ENCODE measurements around the gene ETV6. TPM values are rescaled to one million over a fixed set of nuclear protein-coding genes. Genes with fewer than 3 reads are reported as not detected.

The ETV6 gene
- total RNA-seq, 2 experiments from 2014 or later: 28.5 to 30.2 TPM

DNA sequence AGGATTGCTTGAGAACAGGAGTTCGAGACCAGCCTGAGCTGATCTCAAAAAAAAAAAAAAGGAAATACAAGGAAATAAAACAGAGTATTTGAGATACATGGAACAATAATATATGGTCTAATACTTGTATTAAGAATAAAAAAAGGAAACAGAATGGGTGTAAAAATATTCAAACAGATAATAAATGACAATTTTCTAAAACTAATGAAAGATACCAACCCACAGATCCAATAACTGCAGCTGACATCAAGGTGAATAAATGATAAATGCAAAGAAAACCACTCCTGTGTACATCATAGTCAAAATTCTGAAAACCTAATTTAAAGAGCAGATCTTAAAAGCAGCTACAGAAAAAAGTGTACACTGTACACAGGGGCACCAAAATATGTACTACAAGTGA is 4.1 kb upstream of the ETV6 start:
- Histone ChIP-seq H3K4me3 (ENCODE audit: low read length) (no peak overlapping the region), H3K27ac (ENCODE audit: low read depth in 1 of 2, low read length in 2 of 2) (no peak overlapping the region), H3K4me1 (ENCODE audit: insufficient read depth, low read length) (peaks cover 4% of the 10 kb centered on the region), H3K27me3 (ENCODE audit: control insufficient read depth in 1 of 2, insufficient read depth in 2 of 2, low read length in 2 of 2) (no peaks in the 10 kb centered on the region), H3K36me3 (ENCODE audit: insufficient read depth, low read length) (no peaks in the 10 kb centered on the region), H3K9me3 (ENCODE audit: control insufficient read depth in 1 of 2, insufficient read depth in 1 of 2, low read length in 2 of 2) (no peaks in the 10 kb centered on the region)
- no peak overlapping the region for H3K4me3 Mint-ChIP-seq
- ChIA-PET POLR2A (no interaction called here), CTCF (interaction anchor here (1.4 kb wide), 1 partner anchor 11 kb away, joined by 3 read pairs; no protein-coding TSS in a partner anchor)
- H3K27ac Mint-ChIP-seq: no peak overlapping the region
- no peaks in the 10 kb centered on the region for H3K27me3 Mint-ChIP-seq
- DNase-seq: no peak
- peaks cover 15% of the 10 kb centered on the region for H3K36me3 Mint-ChIP-seq (ENCODE audit: low read depth)
- no peaks in the 10 kb centered on the region for H3K9me3 Mint-ChIP-seq
- H3K4me1 Mint-ChIP-seq (ENCODE audit: low read depth): peaks cover 5% of the 10 kb centered on the region
- intact Hi-C loops (cut with DNase I, micrococcal nuclease): loop anchor here in 1 of 2 experiments (5.0 kb wide), 1 partner anchor 88 kb away; no protein-coding TSS in a partner anchor
- ATAC-seq (ENCODE audit: poor library complexity): no peak
- TF ChIP-seq, protein P1, sequence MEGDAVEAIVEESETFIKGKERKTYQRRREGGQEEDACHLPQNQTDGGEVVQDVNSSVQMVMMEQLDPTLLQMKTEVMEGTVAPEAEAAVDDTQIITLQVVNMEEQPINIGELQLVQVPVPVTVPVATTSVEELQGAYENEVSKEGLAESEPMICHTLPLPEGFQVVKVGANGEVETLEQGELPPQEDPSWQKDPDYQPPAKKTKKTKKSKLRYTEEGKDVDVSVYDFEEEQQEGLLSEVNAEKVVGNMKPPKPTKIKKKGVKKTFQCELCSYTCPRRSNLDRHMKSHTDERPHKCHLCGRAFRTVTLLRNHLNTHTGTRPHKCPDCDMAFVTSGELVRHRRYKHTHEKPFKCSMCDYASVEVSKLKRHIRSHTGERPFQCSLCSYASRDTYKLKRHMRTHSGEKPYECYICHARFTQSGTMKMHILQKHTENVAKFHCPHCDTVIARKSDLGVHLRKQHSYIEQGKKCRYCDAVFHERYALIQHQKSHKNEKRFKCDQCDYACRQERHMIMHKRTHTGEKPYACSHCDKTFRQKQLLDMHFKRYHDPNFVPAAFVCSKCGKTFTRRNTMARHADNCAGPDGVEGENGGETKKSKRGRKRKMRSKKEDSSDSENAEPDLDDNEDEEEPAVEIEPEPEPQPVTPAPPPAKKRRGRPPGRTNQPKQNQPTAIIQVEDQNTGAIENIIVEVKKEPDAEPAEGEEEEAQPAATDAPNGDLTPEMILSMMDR (IDR thresholded peaks at IDR 0.05): no peak

DNA sequence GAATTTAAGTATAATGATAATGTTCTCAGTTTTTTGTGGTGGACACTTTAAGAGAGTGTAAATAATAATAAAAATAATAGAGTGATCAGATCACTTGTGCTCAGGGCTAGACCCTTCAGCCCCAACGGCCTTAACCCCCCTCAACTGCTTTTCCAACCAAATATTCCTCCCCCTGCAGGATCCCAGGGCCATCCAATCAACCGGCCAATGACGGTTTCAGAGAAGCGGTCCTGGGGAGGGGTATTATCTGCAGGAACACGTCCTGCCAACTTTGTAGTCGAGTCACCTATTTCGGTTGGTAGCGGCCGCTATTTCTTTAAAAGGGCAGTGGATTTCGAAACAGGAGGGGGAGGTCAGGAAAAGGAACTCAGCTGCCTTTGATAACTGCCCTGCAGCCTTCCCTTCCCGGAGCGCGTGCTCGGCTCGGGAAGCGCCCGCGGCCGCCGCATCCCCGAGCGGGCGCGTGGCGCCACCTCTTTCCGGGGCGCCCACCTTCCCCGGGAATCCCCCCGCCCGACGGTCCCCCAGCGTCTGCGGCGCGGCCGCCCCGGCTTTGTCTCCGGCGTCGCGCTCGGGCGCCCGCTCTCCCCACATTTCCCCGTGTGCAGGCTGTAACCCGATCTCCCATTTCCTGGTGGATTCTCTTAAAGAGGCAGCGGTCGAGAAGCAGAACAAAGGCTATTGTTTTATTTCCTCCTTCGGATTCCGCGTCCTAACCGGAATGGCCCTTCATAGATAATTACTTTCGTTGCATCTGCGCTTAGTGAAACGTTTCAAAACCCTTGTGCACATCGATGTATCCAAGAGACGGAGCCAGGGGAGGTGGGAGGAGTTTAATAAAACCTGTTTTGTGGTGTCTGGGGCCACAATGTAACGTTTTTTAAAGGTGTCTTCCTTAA is 711 bp upstream of the ETV6 start:
- Mint-ChIP-seq H3K4me1 (ENCODE audit: low read depth) (peaks cover 36% of the 10 kb centered on the region), H3K9me3 (no peaks in the 10 kb centered on the region), H3K36me3 (ENCODE audit: low read depth) (peaks cover 24% of the 10 kb centered on the region), H3K27ac (peak overlapping the region; percentile 92), H3K27me3 (no peaks in the 10 kb centered on the region), H3K4me3 (peak overlapping the region; percentile 98)
- Histone ChIP-seq H3K27ac (ENCODE audit: low read depth in 1 of 2, low read length in 2 of 2) (peak overlapping the region; percentile 68 to 81), H3K36me3 (ENCODE audit: insufficient read depth, low read length) (no peaks in the 10 kb centered on the region), H3K4me1 (ENCODE audit: insufficient read depth, low read length) (peaks cover 24% of the 10 kb centered on the region), H3K27me3 (ENCODE audit: control insufficient read depth in 1 of 2, insufficient read depth in 2 of 2, low read length in 2 of 2) (no peaks in the 10 kb centered on the region), H3K4me3 (ENCODE audit: low read length) (peak overlapping the region; percentile 97), H3K9me3 (ENCODE audit: control insufficient read depth in 1 of 2, insufficient read depth in 1 of 2, low read length in 2 of 2) (no peaks in the 10 kb centered on the region)
- ATAC-seq (ENCODE audit: poor library complexity) (peak; percentile 48), DNase-seq (peak in 13 of 14 experiments; percentile 28 to 86 (median 54))
- TF ChIP-seq, protein P1 (IDR thresholded peaks at IDR 0.05): no peak
- POLR2A ChIA-PET: interaction anchor here (0.6 to 2.6 kb wide), 16 partner anchors 14 to 1283 kb away, joined by 3 to 17 read pairs (median 4); partner anchors contain the start of genes BORCS5 and MAGOHB
- intact Hi-C loops (cut with DNase I, micrococcal nuclease): loop anchor here in 1 of 2 experiments (1.0 to 5.0 kb wide), 2 partner anchors 91 to 103 kb away; no protein-coding TSS in a partner anchor
- CTCF ChIA-PET: interaction anchor here (1.3 kb wide), 1 partner anchor 11 kb away, joined by 3 read pairs; no protein-coding TSS in a partner anchor

DNA sequence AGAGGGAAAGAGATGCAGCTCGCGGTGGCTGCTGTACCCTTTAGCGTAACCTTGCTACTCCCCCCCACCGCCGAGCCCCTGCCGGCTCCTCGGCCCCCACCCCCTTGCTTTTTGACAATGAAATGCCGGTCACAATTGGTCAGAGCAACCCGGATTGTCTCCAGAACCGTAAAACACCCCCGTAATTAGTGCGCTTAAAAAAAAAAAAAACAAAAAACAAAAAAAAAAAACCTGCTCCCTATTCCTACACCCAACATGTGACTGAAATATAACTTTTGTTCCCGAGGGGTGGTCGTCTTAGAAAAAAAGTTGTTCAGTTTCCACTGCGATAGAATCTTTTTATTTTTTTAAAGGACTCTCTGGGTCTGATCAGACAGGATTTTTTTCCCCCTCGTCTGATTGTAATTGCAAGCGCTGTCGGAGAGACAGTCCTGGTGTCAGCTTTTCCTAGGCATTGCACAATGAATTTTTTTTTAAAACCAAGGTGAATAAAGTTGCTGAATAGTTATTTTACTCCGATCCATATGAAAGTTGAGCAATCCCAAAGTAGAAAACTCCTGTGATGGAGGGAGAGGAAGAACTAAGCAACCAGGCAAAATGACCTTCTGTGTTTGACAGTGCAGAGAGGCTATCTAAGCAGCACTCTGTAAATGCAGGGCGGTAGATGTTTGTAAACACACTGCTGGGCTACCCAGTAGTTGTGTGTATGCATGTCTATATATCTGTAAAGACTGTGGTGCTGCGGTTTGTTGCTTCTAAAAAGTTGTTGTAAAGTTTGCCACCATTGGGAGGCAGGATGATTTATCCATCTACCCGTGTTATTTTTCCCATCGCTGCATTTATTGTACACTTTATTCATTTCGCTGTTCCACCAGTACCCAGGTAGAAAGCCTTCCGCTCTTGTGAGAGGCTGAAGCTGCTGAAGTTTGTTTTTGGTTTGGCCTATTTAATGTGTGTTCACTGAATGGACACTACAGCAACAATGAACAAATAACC is 1.1 kb downstream of the ETV6 start:
- Histone ChIP-seq H3K27me3 (ENCODE audit: control insufficient read depth in 1 of 2, insufficient read depth in 2 of 2, low read length in 2 of 2) (no peaks in the 10 kb centered on the region), H3K9me3 (ENCODE audit: control insufficient read depth in 1 of 2, insufficient read depth in 1 of 2, low read length in 2 of 2) (no peaks in the 10 kb centered on the region), H3K36me3 (ENCODE audit: insufficient read depth, low read length) (no peaks in the 10 kb centered on the region), H3K27ac (ENCODE audit: low read depth in 1 of 2, low read length in 2 of 2) (peak overlapping the region; percentile 48 to 51), H3K4me1 (ENCODE audit: insufficient read depth, low read length) (peaks cover 37% of the 10 kb centered on the region), H3K4me3 (ENCODE audit: low read length) (peak overlapping the region; percentile 97)
- POLR2A ChIA-PET: interaction anchor here (0.6 to 2.6 kb wide), 10 partner anchors 9 to 1064 kb away, joined by 3 to 17 read pairs (median 4); no protein-coding TSS in a partner anchor
- intact Hi-C loops (cut with DNase I, micrococcal nuclease): loop anchor here in 1 of 2 experiments (1.0 to 10.0 kb wide), 5 partner anchors 76 to 704 kb away; partner anchors contain the start of genes BORCS5 and MANSC1
- H3K27me3 Mint-ChIP-seq: no peaks in the 10 kb centered on the region
- H3K4me1 Mint-ChIP-seq (ENCODE audit: low read depth): peaks cover 54% of the 10 kb centered on the region
- peak overlapping the region; percentile 97 for H3K4me3 Mint-ChIP-seq
- ATAC-seq (ENCODE audit: poor library complexity) (peak; percentile 12), DNase-seq (peak in 7 of 14 experiments; percentile 26 to 55 (median 43))
- peak overlapping the region; percentile 92 for H3K27ac Mint-ChIP-seq
- TF ChIP-seq, protein P1 (IDR thresholded peaks at IDR 0.05): no peak
- peaks cover 24% of the 10 kb centered on the region for H3K36me3 Mint-ChIP-seq (ENCODE audit: low read depth)
- no peaks in the 10 kb centered on the region for H3K9me3 Mint-ChIP-seq
- CTCF ChIA-PET: no interaction called here
